ENCODE results near the gene SLC4A8.

The SLC4A8 gene

DNA sequence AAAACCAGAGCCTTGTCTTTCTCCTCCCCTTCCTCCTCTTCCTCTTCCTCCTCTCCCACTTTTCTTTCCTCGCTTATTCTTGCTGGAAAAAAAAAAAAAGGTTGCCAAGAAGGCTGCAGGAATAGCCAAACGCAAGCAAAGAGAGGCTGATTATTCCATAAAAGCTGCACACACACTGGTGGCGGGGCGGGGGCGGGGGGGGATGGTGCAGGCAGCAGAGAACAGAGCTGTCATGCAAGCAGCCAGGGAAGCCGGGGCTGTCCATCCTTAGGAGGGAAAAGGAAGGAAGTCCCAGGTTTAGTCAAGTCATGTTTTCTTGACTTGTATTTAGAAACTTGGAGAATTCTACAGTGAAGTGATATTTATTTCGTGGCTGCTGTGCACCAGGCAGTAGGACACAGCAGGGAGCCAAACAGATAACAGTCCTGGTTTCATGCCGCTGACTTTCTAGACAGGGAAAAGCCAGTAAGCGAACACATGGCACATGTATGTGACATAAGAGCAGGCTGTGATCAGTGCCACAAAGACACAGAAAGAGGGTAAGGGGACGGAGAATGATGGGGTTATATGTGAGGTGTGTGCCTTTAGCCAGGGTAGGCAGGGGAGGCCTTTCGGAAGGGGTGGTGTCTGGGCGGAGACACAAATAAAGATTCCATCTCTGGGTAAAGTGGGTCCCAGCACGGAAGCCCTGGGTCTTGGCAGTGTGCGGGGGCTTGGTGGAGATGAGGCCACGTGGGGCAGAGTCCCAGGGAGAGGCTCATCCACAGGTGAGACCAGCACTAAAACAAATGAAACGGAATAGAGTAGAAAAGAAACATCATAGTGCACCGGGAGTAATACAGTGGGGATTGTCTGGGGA, 109.8 kb downstream of the SLC4A8 start:
- DNase-seq (ENCODE audit: low read depth): no peak
- TF ChIP-seq, protein P1, sequence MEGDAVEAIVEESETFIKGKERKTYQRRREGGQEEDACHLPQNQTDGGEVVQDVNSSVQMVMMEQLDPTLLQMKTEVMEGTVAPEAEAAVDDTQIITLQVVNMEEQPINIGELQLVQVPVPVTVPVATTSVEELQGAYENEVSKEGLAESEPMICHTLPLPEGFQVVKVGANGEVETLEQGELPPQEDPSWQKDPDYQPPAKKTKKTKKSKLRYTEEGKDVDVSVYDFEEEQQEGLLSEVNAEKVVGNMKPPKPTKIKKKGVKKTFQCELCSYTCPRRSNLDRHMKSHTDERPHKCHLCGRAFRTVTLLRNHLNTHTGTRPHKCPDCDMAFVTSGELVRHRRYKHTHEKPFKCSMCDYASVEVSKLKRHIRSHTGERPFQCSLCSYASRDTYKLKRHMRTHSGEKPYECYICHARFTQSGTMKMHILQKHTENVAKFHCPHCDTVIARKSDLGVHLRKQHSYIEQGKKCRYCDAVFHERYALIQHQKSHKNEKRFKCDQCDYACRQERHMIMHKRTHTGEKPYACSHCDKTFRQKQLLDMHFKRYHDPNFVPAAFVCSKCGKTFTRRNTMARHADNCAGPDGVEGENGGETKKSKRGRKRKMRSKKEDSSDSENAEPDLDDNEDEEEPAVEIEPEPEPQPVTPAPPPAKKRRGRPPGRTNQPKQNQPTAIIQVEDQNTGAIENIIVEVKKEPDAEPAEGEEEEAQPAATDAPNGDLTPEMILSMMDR (IDR thresholded peaks at IDR 0.05; ENCODE audit: low read depth, low read length): no peak
- no peak for TF ChIP-seq MYC (IDR thresholded peaks at IDR 0.05; ENCODE audit: low read depth, low read length)
- no peak for TF ChIP-seq POLR2A (IDR thresholded peaks at IDR 0.05; ENCODE audit: extremely low read depth, insufficient read length)
- TF ChIP-seq, protein P2, sequence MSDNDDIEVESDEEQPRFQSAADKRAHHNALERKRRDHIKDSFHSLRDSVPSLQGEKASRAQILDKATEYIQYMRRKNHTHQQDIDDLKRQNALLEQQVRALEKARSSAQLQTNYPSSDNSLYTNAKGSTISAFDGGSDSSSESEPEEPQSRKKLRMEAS (IDR thresholded peaks at IDR 0.05; ENCODE audit: low read depth, low read length): no peak
- H3K4me3 ChIP-seq (ENCODE audit: low read depth, low read length): no peak overlapping the region

DNA sequence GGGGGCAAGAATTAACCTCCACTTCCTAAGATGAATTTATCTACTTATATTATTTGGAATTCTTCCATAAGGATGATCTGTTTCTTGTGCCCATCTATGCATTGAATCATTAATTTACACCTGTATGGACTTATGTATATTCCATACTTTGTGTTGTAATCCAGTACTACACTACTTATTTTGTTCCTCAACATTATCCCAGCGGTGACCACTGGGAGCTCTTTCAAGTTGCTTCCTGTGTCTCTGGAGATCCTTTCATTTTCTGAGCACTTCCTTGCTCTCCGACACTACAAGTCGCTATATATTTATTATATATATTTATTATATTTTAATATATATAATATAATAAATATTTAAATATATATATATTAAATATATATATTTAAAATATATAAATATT, 111.5 kb downstream of the SLC4A8 start:
- peak; percentile 17 for DNase-seq (ENCODE audit: low read depth)
- TF ChIP-seq POLR2A (IDR thresholded peaks at IDR 0.05; ENCODE audit: extremely low read depth, insufficient read length) (no peak), MYC (IDR thresholded peaks at IDR 0.05; ENCODE audit: low read depth, low read length) (no peak)
- TF ChIP-seq, protein P2 (IDR thresholded peaks at IDR 0.05; ENCODE audit: low read depth, low read length): no peak
- TF ChIP-seq, protein P1 (IDR thresholded peaks at IDR 0.05; ENCODE audit: low read depth, low read length): no peak
- H3K4me3 ChIP-seq (ENCODE audit: low read depth, low read length): no peak overlapping the region

DNA sequence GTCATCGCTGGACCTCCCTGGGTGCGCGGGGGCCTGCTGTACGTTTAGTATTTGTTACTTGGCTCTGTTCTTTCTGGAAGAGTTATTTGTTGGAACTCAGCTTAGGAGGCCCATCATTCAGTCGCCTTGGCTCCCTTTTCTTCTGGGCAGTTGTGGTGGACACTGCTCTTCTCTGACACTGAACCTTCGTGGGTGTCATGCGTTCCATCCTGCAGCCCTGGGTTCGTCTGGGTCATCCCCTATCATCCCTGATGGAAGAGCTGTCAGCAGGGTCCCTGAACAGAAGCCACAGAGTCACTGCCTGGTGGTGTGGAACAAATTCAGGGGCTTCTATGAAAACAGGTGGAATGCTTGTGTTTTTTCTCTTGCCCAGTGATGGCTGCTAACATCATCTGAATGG, 113.5 kb downstream of the SLC4A8 start:
- H3K4me3 ChIP-seq (ENCODE audit: low read depth, low read length): no peak overlapping the region
- TF ChIP-seq, protein P1 (IDR thresholded peaks at IDR 0.05; ENCODE audit: low read depth, low read length): no peak
- TF ChIP-seq MYC (IDR thresholded peaks at IDR 0.05; ENCODE audit: low read depth, low read length) (no peak), POLR2A (IDR thresholded peaks at IDR 0.05; ENCODE audit: extremely low read depth, insufficient read length) (no peak)
- TF ChIP-seq, protein P2 (IDR thresholded peaks at IDR 0.05; ENCODE audit: low read depth, low read length): no peak
- DNase-seq (ENCODE audit: low read depth): no peak

DNA sequence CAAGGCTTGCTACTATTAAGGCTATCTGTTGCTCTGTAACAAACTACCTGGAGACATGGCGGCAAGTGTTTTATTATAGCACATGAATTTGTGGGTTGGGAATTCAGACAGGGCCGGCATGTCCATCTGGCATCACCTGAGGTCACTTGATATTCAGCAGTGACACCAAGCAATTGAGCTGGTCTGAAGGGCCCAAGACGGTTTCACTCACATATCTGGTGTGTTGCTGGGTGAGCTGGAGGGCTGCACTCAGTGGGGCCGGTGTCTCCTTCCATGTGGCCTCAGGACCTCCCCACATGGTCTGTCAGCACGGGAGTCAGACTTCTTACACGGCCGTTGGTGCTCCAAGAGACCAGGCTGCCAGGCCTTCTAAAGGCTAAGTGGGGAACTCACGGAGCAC, 114.0 kb downstream of the SLC4A8 start:
- DNase-seq (ENCODE audit: low read depth): no peak
- no peak overlapping the region for H3K4me3 ChIP-seq (ENCODE audit: low read depth, low read length)
- TF ChIP-seq POLR2A (IDR thresholded peaks at IDR 0.05; ENCODE audit: extremely low read depth, insufficient read length): no peak
- TF ChIP-seq, protein P1 (IDR thresholded peaks at IDR 0.05; ENCODE audit: low read depth, low read length): no peak
- no peak for TF ChIP-seq MYC (IDR thresholded peaks at IDR 0.05; ENCODE audit: low read depth, low read length)
- TF ChIP-seq, protein P2 (IDR thresholded peaks at IDR 0.05; ENCODE audit: low read depth, low read length): no peak

DNA sequence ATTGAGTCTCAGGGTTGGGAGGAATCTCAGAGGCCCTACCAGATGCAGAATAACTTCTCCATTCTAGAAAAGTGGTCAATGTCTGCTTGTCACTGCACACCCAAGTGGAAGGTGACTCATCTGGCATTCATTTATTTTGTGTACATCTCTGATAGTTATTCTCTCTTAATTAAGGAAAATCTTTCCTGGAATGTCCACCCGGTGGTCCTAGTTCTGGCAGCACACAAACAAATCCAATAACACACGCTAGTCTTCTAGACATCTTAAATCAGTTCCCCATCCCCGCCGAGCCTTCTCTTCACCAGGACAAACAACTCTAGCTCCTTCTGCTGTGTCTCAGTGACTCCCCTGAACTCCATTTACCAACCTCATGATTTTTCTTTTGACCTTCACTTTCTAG, 116.4 kb downstream of the SLC4A8 start:
- H3K4me3 ChIP-seq (ENCODE audit: low read depth, low read length): no peak overlapping the region
- TF ChIP-seq, protein P1 (IDR thresholded peaks at IDR 0.05; ENCODE audit: low read depth, low read length): no peak
- TF ChIP-seq POLR2A (IDR thresholded peaks at IDR 0.05; ENCODE audit: extremely low read depth, insufficient read length): no peak
- no peak for TF ChIP-seq MYC (IDR thresholded peaks at IDR 0.05; ENCODE audit: low read depth, low read length)
- TF ChIP-seq, protein P2 (IDR thresholded peaks at IDR 0.05; ENCODE audit: low read depth, low read length): no peak

More for the DNA sequence above, 116.4 kb downstream of the SLC4A8 start:
- no peak for DNase-seq (ENCODE audit: low read depth)

Data from NB4 (cell line).